IMR-90 (cell line): ENCODE data around the gene CASKIN1. TPM values are rescaled to one million over a fixed set of nuclear protein-coding genes. Genes with fewer than 3 reads are reported as not detected.

Source experiments
- ATAC-seq: fragments of 200-7000 bp; cut with Tn5 transposase; 2 replicates; pipeline ENCODE4 v1.9.1; 2020; ENCODE audit warnings: low read depth, mild to moderate bottlenecking, moderate library complexity
- BruUV-seq: library from RNA; stranded (reverse); fragments of 400-500 nt; replicated peaks from 2 replicates; lab custom pipeline; 2021; lab: Mats Ljungman, UMichigan
- CTCF ChIA-PET: fragments of 300-600 bp; formaldehyde crosslinking; extraction: SDS; loops from one replicate; lab custom pipeline; 2021; ENCODE audit warnings: antibody characterized with exemption; lab: Yijun Ruan, JAX
- POLR2A ChIA-PET: fragments of 300-600 bp; sonication (Branson Sonifier 250); formaldehyde crosslinking; loops from one replicate; lab custom pipeline; 2022; ENCODE audit warnings: antibody characterized with exemption; ENCODE audit not compliant: unreplicated experiment; lab: Charles Lee
- DNase-seq: peaks from one replicate; pipeline ENCODE4 v3.0.0; 2013
- H2AFZ ChIP-seq: replicated peaks from 2 replicates; pipeline ENCODE3; 2013; ENCODE audit warnings: low read length, mild to moderate bottlenecking; ENCODE audit not compliant: poor library complexity
- H2AK5ac ChIP-seq: 2 replicates; pipeline ENCODE4 v1.6.1; 2013; ENCODE audit warnings: low read depth, low read length, inconsistent platforms
- H2AK9ac ChIP-seq: replicated peaks from 2 replicates; pipeline ENCODE3; 2013; ENCODE audit warnings: mild to moderate bottlenecking, low read depth, low read length, moderate library complexity; ENCODE audit not compliant: poor library complexity
- H2BK120ac ChIP-seq: 2 replicates; pipeline ENCODE4 v1.6.1; 2013; ENCODE audit warnings: low read depth, low read length, inconsistent platforms
- H2BK15ac ChIP-seq: 3 replicates; pipeline ENCODE4 v1.6.1; 2013; ENCODE audit warnings: low read depth, low read length, inconsistent platforms
- H2BK20ac ChIP-seq: 2 replicates; pipeline ENCODE4 v1.6.1; 2013; ENCODE audit warnings: low read depth, mild to moderate bottlenecking, inconsistent platforms, low read length, moderate library complexity
- H2BK5ac ChIP-seq: 2 replicates; pipeline ENCODE4 v1.6.1; 2013; ENCODE audit warnings: mild to moderate bottlenecking, low read depth, low read length, inconsistent platforms; ENCODE audit not compliant: poor library complexity, severe bottlenecking
- H3K14ac ChIP-seq: replicated peaks from 2 replicates; pipeline ENCODE4 v1.6.1; 2013; ENCODE audit warnings: low read depth, low read length, inconsistent platforms
- H3K18ac ChIP-seq: 2 replicates; pipeline ENCODE4 v1.6.1; 2013; ENCODE audit warnings: low read depth, low read length, control low read depth
- H3K23ac ChIP-seq: 2 replicates; pipeline ENCODE4 v1.6.1; 2013; ENCODE audit warnings: low read depth, low read length, inconsistent platforms
- H3K27ac ChIP-seq: 2 replicates; pipeline ENCODE4 v1.5.1; 2013; ENCODE audit warnings: mild to moderate bottlenecking, control low read depth, low read length; ENCODE audit not compliant: insufficient read depth
- H3K27me3 ChIP-seq: 2 replicates; pipeline ENCODE4 v1.6.1; 2013; ENCODE audit warnings: low read length; ENCODE audit not compliant: control insufficient read depth, insufficient read depth
- H3K36me3 ChIP-seq: 2 replicates; pipeline ENCODE4 v1.6.1; 2013; ENCODE audit warnings: low read length, mixed read lengths; ENCODE audit not compliant: control insufficient read depth, insufficient read depth
- H3K4ac ChIP-seq: 2 replicates; pipeline ENCODE4 v1.6.1; 2013; ENCODE audit warnings: low read depth, low read length, inconsistent platforms
- H3K4me1 ChIP-seq: 2 replicates; pipeline ENCODE4 v1.6.1; 2013; ENCODE audit warnings: low read length, mixed read lengths; ENCODE audit not compliant: control insufficient read depth, insufficient read depth
- H3K4me2 ChIP-seq: 2 replicates; pipeline ENCODE4 v1.6.1; 2013; ENCODE audit warnings: low read depth, mild to moderate bottlenecking, control low read depth, low read length, moderate library complexity
- H3K4me3 ChIP-seq: 2 replicates; pipeline ENCODE4 v1.5.1; 2013; ENCODE audit warnings: low read depth, mild to moderate bottlenecking, control low read depth, low read length, moderate library complexity; ENCODE audit not compliant: insufficient read depth
- H3K56ac ChIP-seq: 2 replicates; pipeline ENCODE4 v1.6.1; 2013; ENCODE audit warnings: low read length, inconsistent platforms; ENCODE audit not compliant: insufficient read depth; ENCODE audit errors: extremely low read depth
- H3K79me1 ChIP-seq, 2 experiments: 2 replicates each; pipeline ENCODE4 v1.6.1; 2013; ENCODE audit warnings: low read length in 2 of 2, inconsistent platforms in 1 of 2, low read depth in 1 of 2
- H3K9ac ChIP-seq: 2 replicates; pipeline ENCODE4 v1.6.1; 2013; ENCODE audit warnings: low read depth, low read length, control low read depth
- H3K9me1 ChIP-seq: 2 replicates; pipeline ENCODE4 v1.6.1; 2013; ENCODE audit warnings: low read length, inconsistent platforms; ENCODE audit not compliant: insufficient read depth
- H3K9me3 ChIP-seq: 2 replicates; pipeline ENCODE4 v1.6.1; 2013; ENCODE audit warnings: low read length; ENCODE audit not compliant: control insufficient read depth, insufficient read depth
- H4K20me1 ChIP-seq: 2 replicates; pipeline ENCODE4 v1.6.1; 2013; ENCODE audit warnings: low read length, inconsistent platforms; ENCODE audit not compliant: insufficient read depth
- H4K5ac ChIP-seq: 2 replicates; pipeline ENCODE4 v1.6.1; 2013; ENCODE audit warnings: mild to moderate bottlenecking, low read depth, low read length, control low read depth
- H4K8ac ChIP-seq, 2 experiments: 2 replicates each; pipeline ENCODE4 v1.6.1; 2013; ENCODE audit warnings: low read depth in 2 of 2, low read length in 2 of 2, control low read depth in 1 of 2, inconsistent platforms in 1 of 2
- H4K91ac ChIP-seq: 2 replicates; pipeline ENCODE4 v1.6.1; 2013; ENCODE audit warnings: low read depth, low read length, inconsistent platforms; ENCODE audit not compliant: insufficient read depth
- RFX5 ChIP-seq: IDR thresholded peaks from 2 replicates; pipeline ENCODE4 v1.8.0; 2012; ENCODE audit warnings: low read depth, mild to moderate bottlenecking, low read length, moderate library complexity
- WGBS, 2 experiments: methylation state at CpG; one replicate each; pipeline versions ENCODE4 v1.1.5 to v1.1.7; 2013; ENCODE audit warnings: missing lambda C conversion rate in 2 of 2; ENCODE audit not compliant: insufficient read length in 1 of 2; ENCODE audit errors: extremely low coverage in 2 of 2; 5-methylcytosine and 5-hydroxymethylcytosine counted together
- dilution Hi-C: fragments of 300-500 bp; cut with HindIII; formaldehyde crosslinking; loops from one replicate; pipeline ENCODE4 v1.14.3; 2018; ENCODE audit warnings: low sequenced_read_pairs; ENCODE audit not compliant: unreplicated experiment
- in situ Hi-C: fragments of 300-500 bp; cut with MboI; formaldehyde crosslinking; loops from 3 replicates; pipeline ENCODE4 v1.14.3; 2019; ENCODE audit warnings: low sequenced_read_pairs, inconsistent platforms, mixed read lengths
- intact Hi-C: fragments of 100-400 bp; cut with micrococcal nuclease; formaldehyde crosslinking; loops from 2 replicates; pipeline ENCODE4 v1.10.0; 2022
- polyA plus RNA-seq, 3 experiments: library from polyadenylated mRNA; depleted of rRNA; stranded (reverse); fragments of >200 nt; gene quantifications; 2 replicates each; pipeline ENCODE4 v1.2.3, GENCODE V29; 2012; ENCODE audit warnings: low replicate concordance in 1 of 3
- total RNA-seq: library from RNA; depleted of rRNA; stranded (reverse); fragments of >200 nt; gene quantifications from 2 replicates; pipeline ENCODE4 v1.2.3, GENCODE V29; 2012
- TF ChIP-seq, protein P1 (sequence below): fragments of 150-350 bp; IDR thresholded peaks from 2 replicates; pipeline ENCODE4 v1.6.1; 2017; ENCODE audit warnings: mild to moderate bottlenecking, antibody characterized with exemption, low read length, low read depth
- TF ChIP-seq, protein P2 (sequence below): fragments of 150-350 bp; IDR thresholded peaks from 2 replicates; pipeline ENCODE4 v1.6.1; 2016; ENCODE audit warnings: low read depth, mild to moderate bottlenecking, low read length, moderate library complexity, borderline replicate concordance

The CASKIN1 gene
- total and polyA plus RNA-seq, 2 of the 4 experiments (the other 2 are of a cell fraction) = 0.05 TPM; not detected in 1

GRCh38 chr16:2175454-2175853 is 21.0 kb downstream of the CASKIN1 start:
- H2AK9ac ChIP-seq = no peak overlapping the region
- no peak overlapping the region for H4K5ac ChIP-seq
- H3K9me3 ChIP-seq = no peaks in the 10 kb centered on the region
- no peak for ATAC-seq
- peaks cover 56% of the 10 kb centered on the region for H3K36me3 ChIP-seq
- H3K79me1 ChIP-seq = no peaks in the 10 kb centered on the region
- no peak overlapping the region for H3K9ac ChIP-seq
- ChIA-PET CTCF (no interaction called here), POLR2A (no interaction called here)
- H4K20me1 ChIP-seq = no peaks in the 10 kb centered on the region; the same call in 1 of the 2 replicates
- H3K27me3 ChIP-seq = no peaks in the 10 kb centered on the region
- no peak overlapping the region for H2BK120ac ChIP-seq
- H2AK5ac ChIP-seq = no peak overlapping the region
- no peak overlapping the region for H3K4me2 ChIP-seq
- no peak overlapping the region for H3K27ac ChIP-seq
- H3K4ac ChIP-seq = no peak overlapping the region
- BruUV-seq = no TSS peak
- no peak overlapping the region for H4K8ac ChIP-seq
- no peak overlapping the region for H3K23ac ChIP-seq
- dilution Hi-C loops = no loop called here
- no peak overlapping the region for H2AFZ ChIP-seq
- H3K56ac ChIP-seq = no peak overlapping the region
- no peak overlapping the region for H2BK5ac ChIP-seq
- intact Hi-C loops = no loop called here
- H2BK20ac ChIP-seq = no peak overlapping the region
- H3K18ac ChIP-seq = no peak overlapping the region
- WGBS, 2 experiments = 95% methylated on average over 8 of the region's 10 CpGs; no CpG with 5 or more reads in 1 of the 2 experiments
- no peak overlapping the region for H3K4me3 ChIP-seq
- H3K14ac ChIP-seq = no peak overlapping the region
- TF ChIP-seq, protein P1, sequence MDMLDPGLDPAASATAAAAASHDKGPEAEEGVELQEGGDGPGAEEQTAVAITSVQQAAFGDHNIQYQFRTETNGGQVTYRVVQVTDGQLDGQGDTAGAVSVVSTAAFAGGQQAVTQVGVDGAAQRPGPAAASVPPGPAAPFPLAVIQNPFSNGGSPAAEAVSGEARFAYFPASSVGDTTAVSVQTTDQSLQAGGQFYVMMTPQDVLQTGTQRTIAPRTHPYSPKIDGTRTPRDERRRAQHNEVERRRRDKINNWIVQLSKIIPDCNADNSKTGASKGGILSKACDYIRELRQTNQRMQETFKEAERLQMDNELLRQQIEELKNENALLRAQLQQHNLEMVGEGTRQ = no peak
- TF ChIP-seq RFX5 = no peak
- TF ChIP-seq, protein P2, sequence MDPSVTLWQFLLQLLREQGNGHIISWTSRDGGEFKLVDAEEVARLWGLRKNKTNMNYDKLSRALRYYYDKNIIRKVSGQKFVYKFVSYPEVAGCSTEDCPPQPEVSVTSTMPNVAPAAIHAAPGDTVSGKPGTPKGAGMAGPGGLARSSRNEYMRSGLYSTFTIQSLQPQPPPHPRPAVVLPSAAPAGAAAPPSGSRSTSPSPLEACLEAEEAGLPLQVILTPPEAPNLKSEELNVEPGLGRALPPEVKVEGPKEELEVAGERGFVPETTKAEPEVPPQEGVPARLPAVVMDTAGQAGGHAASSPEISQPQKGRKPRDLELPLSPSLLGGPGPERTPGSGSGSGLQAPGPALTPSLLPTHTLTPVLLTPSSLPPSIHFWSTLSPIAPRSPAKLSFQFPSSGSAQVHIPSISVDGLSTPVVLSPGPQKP = no peak
- in situ Hi-C loops = no loop called here
- no peaks in the 10 kb centered on the region for H3K4me1 ChIP-seq
- no peak overlapping the region for H4K91ac ChIP-seq
- no peak overlapping the region for H2BK15ac ChIP-seq
- no peak for DNase-seq
- no peaks in the 10 kb centered on the region for H3K9me1 ChIP-seq
